ENCODE results near the gene TMEM94.

DNA sequence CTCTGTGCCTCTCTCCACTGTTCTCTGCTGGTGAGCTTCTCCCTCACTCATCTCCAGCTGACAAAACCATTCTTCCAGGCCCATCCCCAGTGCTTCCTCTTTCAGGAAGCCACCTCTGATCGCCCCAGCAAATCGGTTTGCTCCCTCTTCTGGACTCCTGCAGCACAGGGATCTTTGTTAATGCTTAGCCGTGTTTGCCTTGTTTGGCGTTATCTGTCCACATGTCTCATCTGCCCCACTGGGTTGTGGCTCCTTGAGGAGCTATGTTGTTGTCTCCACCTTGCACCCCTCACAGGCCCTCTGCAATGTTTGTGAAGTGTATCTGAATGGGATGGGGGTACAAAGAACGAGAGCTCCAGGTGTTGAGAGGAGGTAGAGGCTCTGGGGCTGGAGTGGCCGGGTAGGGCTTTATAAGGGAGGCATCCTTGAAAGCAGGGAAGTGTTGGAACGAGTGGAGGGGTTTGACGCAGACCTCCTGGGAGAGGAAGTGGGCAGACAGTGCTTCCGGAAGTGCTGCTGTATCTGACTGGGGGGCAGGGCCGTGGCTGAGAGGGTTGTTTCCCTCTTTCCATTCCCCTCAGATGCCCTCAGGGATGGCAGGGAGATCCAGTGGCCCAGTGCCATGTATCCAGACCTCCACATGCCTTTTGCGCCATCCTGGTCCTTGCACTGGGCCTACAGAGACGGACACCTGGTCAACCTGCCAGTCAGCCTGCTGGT is 31.1 kb downstream of the TMEM94 start:
- TF ChIP-seq POLR2A (IDR thresholded peaks at IDR 0.05) (no peak), CTCF (IDR thresholded peaks at IDR 0.05) (no peak)
